Measurements from ENCODE around the gene SMURF2.

- TF ChIP-seq CTCF (IDR thresholded peaks at IDR 0.05), result no peak
- no peak for TF ChIP-seq POLR2A (IDR thresholded peaks at IDR 0.05)
Observed at GRCh38 chr17:64579917-64580316, 82.2 kb downstream of the SMURF2 start.
